Fibroblast of skin of abdomen (primary cell): Measurements from ENCODE around the gene STX7.

Experiments
- DNase-seq: peaks from one replicate; pipeline ENCODE4 v3.0.0-alpha.2; 2013

Gene STX7

GRCh38 chr6:132475925-132476324, 37.0 kb downstream of the STX7 start:
- no peak for DNase-seq

GRCh38 chr6:132471787-132472186, 41.1 kb downstream of the STX7 start:
- no peak for DNase-seq

GRCh38 chr6:132466952-132467351, 46.0 kb downstream of the STX7 start:
- DNase-seq, result peak; percentile 57

- DNase-seq, result no peak
Measured at GRCh38 chr6:132465530-132466485, 47.1 kb downstream of the STX7 start.

GRCh38 chr6:132464538-132465256, 48.2 kb downstream of the STX7 start:
- DNase-seq, result peak; percentile 53

GRCh38 chr6:132461958-132462357, 51.0 kb downstream of the STX7 start:
- DNase-seq, result no peak

GRCh38 chr6:132459605-132459952, 53.3 kb downstream of the STX7 start:
- DNase-seq, result no peak

GRCh38 chr6:132458887-132459604, 53.9 kb downstream of the STX7 start:
- DNase-seq, result no peak

- no peak for DNase-seq
Measured at GRCh38 chr6:132456700-132457143, 56.2 kb downstream of the STX7 start.

- no peak for DNase-seq
Measured at GRCh38 chr6:132446855-132447241, 66.1 kb downstream of the STX7 start.

GRCh38 chr6:132446141-132446854, 66.6 kb downstream of the STX7 start:
- no peak for DNase-seq

- peak; percentile 95 for DNase-seq
Measured at GRCh38 chr6:132445201-132445951, 67.5 kb downstream of the STX7 start.

GRCh38 chr6:132443206-132443605, 69.7 kb downstream of the STX7 start:
- peak; percentile 69 for DNase-seq

- DNase-seq, result no peak
Measured at GRCh38 chr6:132430110-132430509, 82.8 kb downstream of the STX7 start.

- no peak for DNase-seq
Measured at GRCh38 chr6:132425176-132425575, 87.7 kb downstream of the STX7 start.

- no peak for DNase-seq
Measured at GRCh38 chr6:132423839-132424238, 89.1 kb downstream of the STX7 start.

- no peak for DNase-seq
Measured at GRCh38 chr6:132418235-132418965, 94.5 kb downstream of the STX7 start.

GRCh38 chr6:132414761-132415160, 98.2 kb downstream of the STX7 start:
- DNase-seq, result no peak

GRCh38 chr6:132414322-132414721, 98.6 kb downstream of the STX7 start:
- no peak for DNase-seq

- peak; percentile 66 for DNase-seq
Measured at GRCh38 chr6:132413499-132413802, 99.5 kb downstream of the STX7 start.
